MM.1S (cell line): ENCODE data around the gene RPN2.

ENCODE experiments used
- DNase-seq: peaks from one replicate; pipeline ENCODE4 v3.0.0-alpha.2; 2015
- H2AFZ ChIP-seq: fragments of 300-600 bp; sonication (generic); 2 replicates; pipeline ENCODE4 v1.6.0; 2016; ENCODE audit warnings: antibody characterized with exemption, low read length
- H3F3A ChIP-seq: fragments of 300-600 bp; sonication (generic); 2 replicates; pipeline ENCODE4 v1.6.1; 2016; ENCODE audit warnings: mild to moderate bottlenecking, antibody characterized with exemption, low read length, moderate library complexity, mixed read lengths; ENCODE audit not compliant: insufficient read depth
- H3K27ac ChIP-seq: fragments of 300-600 bp; sonication (generic); 2 replicates; pipeline ENCODE4 v1.5.1; 2016; ENCODE audit warnings: mild to moderate bottlenecking, low read length
- H3K27me3 ChIP-seq: fragments of 300-600 bp; sonication (generic); replicated peaks from 2 replicates; pipeline ENCODE4 v1.6.0; 2016; ENCODE audit warnings: low read length; ENCODE audit not compliant: insufficient read depth
- H3K36me3 ChIP-seq: fragments of 300-600 bp; sonication (generic); replicated peaks from 2 replicates; pipeline ENCODE4 v1.6.1; 2016; ENCODE audit warnings: mild to moderate bottlenecking, low read length, mixed read lengths; ENCODE audit not compliant: insufficient read depth
- H3K4me1 ChIP-seq: fragments of 300-600 bp; sonication (generic); 2 replicates; pipeline ENCODE4 v1.6.1; 2016; ENCODE audit warnings: low read length, mixed read lengths
- H3K4me2 ChIP-seq: fragments of 300-600 bp; sonication (generic); 2 replicates; pipeline ENCODE4 v1.6.0; 2016; ENCODE audit warnings: low read depth, low read length
- H3K4me3 ChIP-seq: fragments of 300-600 bp; sonication (generic); 2 replicates; pipeline ENCODE4 v1.5.1; 2016; ENCODE audit warnings: low read length, mixed read lengths
- H3K79me2 ChIP-seq: fragments of 300-600 bp; sonication (generic); 2 replicates; pipeline ENCODE4 v1.6.1; 2016; ENCODE audit warnings: mixed run types, low read length, mixed read lengths
- H3K9ac ChIP-seq: fragments of 300-600 bp; sonication (generic); 2 replicates; pipeline ENCODE4 v1.6.1; 2016; ENCODE audit warnings: low read length, mixed read lengths
- H3K9me2 ChIP-seq: fragments of 300-600 bp; sonication (generic); replicated peaks from 2 replicates; pipeline ENCODE4 v1.6.1; 2016; ENCODE audit warnings: mild to moderate bottlenecking, low read length, mixed read lengths; ENCODE audit not compliant: insufficient read depth
- H3K9me3 ChIP-seq: fragments of 300-600 bp; sonication (generic); replicated peaks from 2 replicates; pipeline ENCODE4 v1.6.1; 2016; ENCODE audit warnings: mild to moderate bottlenecking, low read length, mixed read lengths; ENCODE audit not compliant: insufficient read depth
- H4K20me1 ChIP-seq: fragments of 300-600 bp; sonication (generic); 2 replicates; pipeline ENCODE4 v1.6.1; 2016; ENCODE audit warnings: mild to moderate bottlenecking, low read length, moderate library complexity, mixed read lengths; ENCODE audit not compliant: insufficient read depth
- CTCF ChIP-seq: fragments of 300-600 bp; sonication (generic); IDR thresholded peaks from 2 replicates; pipeline ENCODE4 v1.5.1; 2016; ENCODE audit warnings: antibody characterized with exemption, low read length, mixed read lengths
- EZH2 ChIP-seq: fragments of 300-600 bp; sonication (generic); optimal IDR thresholded peaks from 2 replicates; pipeline ENCODE3; 2017; ENCODE audit warnings: low read depth, mild to moderate bottlenecking, antibody characterized with exemption, low read length, mixed read lengths
- EZH2phosphoT487 ChIP-seq: fragments of 300-600 bp; sonication (generic); IDR thresholded peaks from 2 replicates; pipeline ENCODE4 v1.6.1; 2018; ENCODE audit warnings: antibody characterized with exemption, low read length

RPN2 gene

GRCh38 chr20:37193226-37193625 is 14.1 kb downstream of the RPN2 start:
- Histone ChIP-seq H3F3A (peaks cover 21% of the 10 kb centered on the region), H2AFZ (no peak overlapping the region), H3K9me3 (no peaks in the 10 kb centered on the region), H3K79me2 (peaks cover 100% of the 10 kb centered on the region), H3K9ac (no peak overlapping the region), H3K36me3 (0 out of 2 replicates have a peak, but pooled peaks cover 6% of the 10 kb centered on the region), H3K9me2 (no peaks in the 10 kb centered on the region), H4K20me1 (peaks cover 78% of the 10 kb centered on the region), H3K4me1 (peaks cover 26% of the 10 kb centered on the region), H3K27ac (no peak overlapping the region), H3K4me3 (no peak overlapping the region), H3K27me3 (no peaks in the 10 kb centered on the region), H3K4me2 (no peak overlapping the region)
- no peak for DNase-seq
- no peak for TF ChIP-seq EZH2
- TF ChIP-seq CTCF = no peak
- no peak for TF ChIP-seq EZH2phosphoT487

- DNase-seq = no peak
- 0 out of 2 replicates have a peak, but pooled peaks cover 7% of the 10 kb centered on the region for H3K36me3 ChIP-seq
- no peaks in the 10 kb centered on the region for H3K9me2 ChIP-seq
- H3K4me3 ChIP-seq = no peak overlapping the region
- H3K79me2 ChIP-seq = peaks cover 100% of the 10 kb centered on the region
- TF ChIP-seq CTCF = no peak
- no peak for TF ChIP-seq EZH2phosphoT487
- TF ChIP-seq EZH2 = no peak
- no peak overlapping the region for H3K4me2 ChIP-seq
- no peaks in the 10 kb centered on the region for H3K9me3 ChIP-seq
- no peaks in the 10 kb centered on the region for H3K27me3 ChIP-seq
- no peak overlapping the region for H3K27ac ChIP-seq
- H3K4me1 ChIP-seq = peaks cover 25% of the 10 kb centered on the region
- no peak overlapping the region for H2AFZ ChIP-seq
- H3K9ac ChIP-seq = no peak overlapping the region
- peaks cover 17% of the 10 kb centered on the region for H3F3A ChIP-seq
- peaks cover 75% of the 10 kb centered on the region for H4K20me1 ChIP-seq
Measured at GRCh38 chr20:37193821-37194220, 14.7 kb downstream of the RPN2 start.

GRCh38 chr20:37194621-37195417 is 15.7 kb downstream of the RPN2 start:
- no peaks in the 10 kb centered on the region for H3K9me3 ChIP-seq
- no peak for DNase-seq
- no peaks in the 10 kb centered on the region for H3K27me3 ChIP-seq
- H3K4me1 ChIP-seq = peaks cover 15% of the 10 kb centered on the region
- no peak overlapping the region for H3K4me2 ChIP-seq
- peaks cover 10% of the 10 kb centered on the region for H3F3A ChIP-seq
- H3K79me2 ChIP-seq = peaks cover 100% of the 10 kb centered on the region
- 0 out of 2 replicates have a peak, but pooled peaks cover 13% of the 10 kb centered on the region for H3K36me3 ChIP-seq
- H3K27ac ChIP-seq = no peak overlapping the region
- TF ChIP-seq CTCF = no peak
- TF ChIP-seq EZH2 = no peak
- TF ChIP-seq EZH2phosphoT487 = no peak
- no peaks in the 10 kb centered on the region for H3K9me2 ChIP-seq
- H3K9ac ChIP-seq = no peak overlapping the region
- no peak overlapping the region for H3K4me3 ChIP-seq
- H2AFZ ChIP-seq = no peak overlapping the region
- H4K20me1 ChIP-seq = peaks cover 65% of the 10 kb centered on the region
